Fibroblast of the aortic adventitia (primary cell): ENCODE results near the gene FER. TPM values are rescaled to one million over a fixed set of nuclear protein-coding genes. Genes with fewer than 3 reads are reported as not detected.
A peak's percentile ranks its signal among the peaks of the same experiment; 100 is the strongest.

Experiments
- DNase-seq: peaks from one replicate; pipeline ENCODE4 v3.0.0-alpha.2; 2010; ENCODE audit warnings: low read depth
- H3K4me3 ChIP-seq: 2 replicates; pipeline ENCODE4 v1.5.1; 2011; ENCODE audit warnings: low read depth, mild to moderate bottlenecking, control low read depth, low read length, moderate library complexity
- CTCF ChIP-seq: IDR thresholded peaks from 2 replicates; pipeline ENCODE4 v1.5.1; 2011; ENCODE audit warnings: mild to moderate bottlenecking, low read length, control low read depth, inconsistent platforms; ENCODE audit not compliant: insufficient read depth
- total RNA-seq: library from RNA; depleted of rRNA; stranded (reverse); fragments of >200 nt; gene quantifications from 2 replicates; pipeline ENCODE4 v1.2.3, GENCODE V29; 2012; ENCODE audit warnings: low replicate concordance

Gene FER
- total RNA-seq, 1 donor, result 41.5 TPM

- no peak for DNase-seq
- H3K4me3 ChIP-seq, result no peak overlapping the region
- no peak for TF ChIP-seq CTCF
These were observed 280.4 kb downstream of the FER start for GRCh38 chr5:109027983-109028607.

GRCh38 chr5:109028608-109029299 lies 281.1 kb downstream of the FER start:
- no peak overlapping the region for H3K4me3 ChIP-seq
- TF ChIP-seq CTCF, result no peak
- no peak for DNase-seq

- no peak for TF ChIP-seq CTCF
- no peak overlapping the region for H3K4me3 ChIP-seq
- DNase-seq, result no peak
These were observed 282.1 kb downstream of the FER start for GRCh38 chr5:109029847-109030246.

GRCh38 chr5:109030360-109031143 lies 282.9 kb downstream of the FER start:
- no peak overlapping the region for H3K4me3 ChIP-seq
- TF ChIP-seq CTCF, result no peak
- DNase-seq, result no peak

- H3K4me3 ChIP-seq, result no peak overlapping the region
- no peak for TF ChIP-seq CTCF
- DNase-seq, result no peak
These were observed 286.6 kb downstream of the FER start for GRCh38 chr5:109034306-109034705.

- no peak overlapping the region for H3K4me3 ChIP-seq
- no peak for TF ChIP-seq CTCF
- DNase-seq, result peak; percentile 30
These were observed 287.7 kb downstream of the FER start for GRCh38 chr5:109035436-109035835.
